AG04450 (cell line): ENCODE data around the gene SHISAL2B. TPM values are rescaled to one million over a fixed set of nuclear protein-coding genes. Genes with fewer than 3 reads are reported as not detected.
"Not testable (repeated sequence)": the region's sequence is repeated elsewhere in the genome, so short reads cannot be mapped to it uniquely, and the experiment has no call there.

Source experiments
- CTCF ChIA-PET: fragments of 300-600, 350-600 bp; formaldehyde crosslinking; extraction: SDS; loops from one replicate; lab custom pipeline; 2022; ENCODE audit warnings: antibody characterized with exemption, inconsistent platforms; lab: Charles Lee
- POLR2A ChIA-PET: fragments of 350-600 bp; formaldehyde crosslinking; extraction: SDS; loops from one replicate; lab custom pipeline; 2021; ENCODE audit warnings: antibody characterized with exemption, inconsistent platforms; lab: Yijun Ruan, JAX
- DNase-seq: peaks from one replicate; pipeline ENCODE4 v3.0.0-alpha.2; 2011; ENCODE audit warnings: low read depth, low spot score
- H3K27ac ChIP-seq: one replicate; pipeline ENCODE4 v1.5.1; 2012; ENCODE audit warnings: low read depth, low read length, control low read depth
- H3K27me3 ChIP-seq: one replicate; pipeline ENCODE4 v1.6.0; 2012; ENCODE audit warnings: low read length; ENCODE audit not compliant: control insufficient read depth, insufficient read depth
- H3K4me3 ChIP-seq: 2 replicates; pipeline ENCODE4 v1.5.1; 2011; ENCODE audit warnings: mild to moderate bottlenecking, low read depth, low read length, control low read depth
- H3K9me3 ChIP-seq: 2 replicates; pipeline ENCODE4 v1.5.1; 2012; ENCODE audit warnings: low read length; ENCODE audit not compliant: control insufficient read depth, insufficient read depth
- CTCF ChIP-seq: IDR thresholded peaks from 2 replicates; pipeline ENCODE4 v1.5.1; 2011; ENCODE audit warnings: low read depth, low read length, control low read depth, inconsistent platforms
- polyA plus RNA-seq: library from polyadenylated mRNA; depleted of rRNA; stranded (reverse); fragments of >200 nt; gene quantifications from 2 replicates; pipeline ENCODE4 v1.2.3, GENCODE V29; 2011

Gene SHISAL2B
- polyA plus RNA-seq, 1 experiment = not detected

- CTCF ChIA-PET = interaction anchor here (2.0 kb wide), 1 partner anchor 19 kb away, joined by 6 read pairs; no protein-coding TSS in a partner anchor
- no peak for DNase-seq
- TF ChIP-seq CTCF = no peak
- Histone ChIP-seq H3K4me3 (no peak overlapping the region), H3K27ac (no peak overlapping the region), H3K9me3 (no peaks in the 10 kb centered on the region), H3K27me3 (no peaks in the 10 kb centered on the region)
- POLR2A ChIA-PET = no interaction called here
Observed at GRCh38 chr5:64653766-64654560, 36.3 kb upstream of the SHISAL2B start.

- H3K27ac ChIP-seq = no peak overlapping the region
- no peak for TF ChIP-seq CTCF
- POLR2A ChIA-PET = no interaction called here
- CTCF ChIA-PET = interaction anchor here (2.0 kb wide), 1 partner anchor 20 kb away, joined by 6 read pairs; no protein-coding TSS in a partner anchor
- no peak for DNase-seq
- H3K27me3 ChIP-seq = no peaks in the 10 kb centered on the region
- no peak overlapping the region for H3K4me3 ChIP-seq
- H3K9me3 ChIP-seq = no peaks in the 10 kb centered on the region
Observed at GRCh38 chr5:64654561-64654938, 35.8 kb upstream of the SHISAL2B start.

DNA sequence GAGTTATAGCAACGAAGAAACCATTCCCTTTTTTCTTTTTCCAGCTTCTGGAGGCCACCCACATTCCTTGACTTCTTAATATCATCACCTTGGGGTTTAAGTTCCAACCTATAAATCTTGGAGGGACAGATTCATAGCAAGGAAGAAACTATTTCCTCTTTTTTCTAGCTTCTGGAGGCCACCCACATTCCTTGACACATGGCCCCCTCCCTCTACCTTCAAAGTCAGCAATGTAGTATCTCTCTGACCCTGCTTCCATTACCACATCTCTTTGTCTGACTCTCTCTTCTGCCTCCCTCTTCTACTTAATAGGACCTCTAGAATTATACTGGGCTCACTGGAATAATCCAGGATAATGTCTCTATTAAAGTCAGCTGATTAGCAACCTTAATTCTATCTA, 34.7 kb upstream of the SHISAL2B start:
- Histone ChIP-seq H3K4me3 (no peak overlapping the region), H3K9me3 (no peaks in the 10 kb centered on the region), H3K27ac (no peak overlapping the region), H3K27me3 (no peaks in the 10 kb centered on the region)
- DNase-seq = no peak
- CTCF ChIA-PET = no interaction called here
- TF ChIP-seq CTCF = no peak
- POLR2A ChIA-PET = no interaction called here

DNA sequence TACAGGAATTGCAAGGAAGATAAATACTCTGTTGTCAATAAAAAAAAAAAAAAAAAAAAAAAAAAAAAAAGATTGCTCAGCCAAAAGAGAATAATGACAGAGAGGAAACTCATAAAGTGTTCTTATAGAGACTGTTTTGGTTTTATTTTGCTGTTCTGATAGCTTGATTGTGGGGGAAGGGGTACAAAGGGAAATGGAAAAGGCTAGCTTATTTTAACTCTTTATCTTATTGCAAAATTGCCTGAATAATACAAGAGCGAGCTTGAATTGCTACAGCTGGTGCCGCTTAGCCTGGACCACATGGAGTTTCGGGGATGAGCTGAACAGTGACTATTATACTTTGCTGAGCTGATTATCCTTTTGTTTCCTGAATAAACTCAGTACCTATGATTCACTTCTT, 31.0 kb upstream of the SHISAL2B start:
- no peaks in the 10 kb centered on the region for H3K9me3 ChIP-seq
- ChIA-PET CTCF (interaction anchor here (0.6 to 2.1 kb wide), 6 partner anchors 23 to 431 kb away, joined by 3 to 8 read pairs (median 4); no protein-coding TSS in a partner anchor), POLR2A (no interaction called here)
- H3K27me3 ChIP-seq = no peaks in the 10 kb centered on the region
- H3K4me3 ChIP-seq = no peak overlapping the region
- DNase-seq = no peak
- TF ChIP-seq CTCF = no peak
- no peak overlapping the region for H3K27ac ChIP-seq

GRCh38 chr5:64663181-64663580, 27.1 kb upstream of the SHISAL2B start:
- H3K27me3 ChIP-seq, H3K4me3 ChIP-seq, CTCF ChIA-PET, H3K27ac ChIP-seq, POLR2A ChIA-PET, DNase-seq, H3K9me3 ChIP-seq: not testable (repeated sequence)
